ENCODE results near the gene IL17RA.

Gene IL17RA

DNA sequence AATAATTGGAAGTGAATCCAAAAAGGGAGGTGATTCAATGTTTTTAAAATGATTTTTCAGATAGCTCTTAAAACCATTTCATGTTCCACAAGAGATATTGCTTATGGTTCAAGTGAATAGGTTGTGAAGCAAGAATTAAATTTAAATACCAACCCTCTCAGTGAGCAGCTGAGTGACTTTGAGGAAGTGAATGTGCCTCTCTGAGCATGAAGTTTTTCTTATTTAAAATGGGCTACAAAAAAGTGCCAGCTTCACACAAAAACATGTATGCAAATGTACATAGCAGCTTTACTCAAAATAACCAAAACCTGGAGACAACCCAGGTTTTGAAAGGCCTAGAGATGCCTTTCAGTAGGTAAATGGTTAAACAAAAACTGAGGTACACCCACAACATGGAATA, 41.3 kb upstream of the IL17RA start:
- peaks cover 8% of the 10 kb centered on the region for H3K27me3 ChIP-seq (ENCODE audit: insufficient read depth, low read length, poor library complexity)
- H2AFZ ChIP-seq (ENCODE audit: low read depth, low read length), result no peak overlapping the region
- H3K9me3 ChIP-seq (ENCODE audit: insufficient read depth, low read length, severe bottlenecking), result no peaks in the 10 kb centered on the region
- H3K4me2 ChIP-seq (ENCODE audit: insufficient read depth, low read length), result no peak overlapping the region
- H3K4me1 ChIP-seq (ENCODE audit: insufficient read depth, low read length), result no peaks in the 10 kb centered on the region
- H3K36me3 ChIP-seq (ENCODE audit: insufficient read depth, low read length), result no peaks in the 10 kb centered on the region
- H3K9ac ChIP-seq (ENCODE audit: low read depth, low read length), result no peak overlapping the region
- no peak for ATAC-seq (ENCODE audit: insufficient read depth, low read depth)
- no peak overlapping the region for H3K27ac ChIP-seq (ENCODE audit: low read length)
- no peaks in the 10 kb centered on the region for H4K20me1 ChIP-seq (ENCODE audit: insufficient read depth, low read length)
- no peak for TF ChIP-seq EZH2 (IDR thresholded peaks at IDR 0.05; ENCODE audit: borderline replicate concordance, low read depth, low read length, severe bottlenecking)
- TF ChIP-seq, protein P1, sequence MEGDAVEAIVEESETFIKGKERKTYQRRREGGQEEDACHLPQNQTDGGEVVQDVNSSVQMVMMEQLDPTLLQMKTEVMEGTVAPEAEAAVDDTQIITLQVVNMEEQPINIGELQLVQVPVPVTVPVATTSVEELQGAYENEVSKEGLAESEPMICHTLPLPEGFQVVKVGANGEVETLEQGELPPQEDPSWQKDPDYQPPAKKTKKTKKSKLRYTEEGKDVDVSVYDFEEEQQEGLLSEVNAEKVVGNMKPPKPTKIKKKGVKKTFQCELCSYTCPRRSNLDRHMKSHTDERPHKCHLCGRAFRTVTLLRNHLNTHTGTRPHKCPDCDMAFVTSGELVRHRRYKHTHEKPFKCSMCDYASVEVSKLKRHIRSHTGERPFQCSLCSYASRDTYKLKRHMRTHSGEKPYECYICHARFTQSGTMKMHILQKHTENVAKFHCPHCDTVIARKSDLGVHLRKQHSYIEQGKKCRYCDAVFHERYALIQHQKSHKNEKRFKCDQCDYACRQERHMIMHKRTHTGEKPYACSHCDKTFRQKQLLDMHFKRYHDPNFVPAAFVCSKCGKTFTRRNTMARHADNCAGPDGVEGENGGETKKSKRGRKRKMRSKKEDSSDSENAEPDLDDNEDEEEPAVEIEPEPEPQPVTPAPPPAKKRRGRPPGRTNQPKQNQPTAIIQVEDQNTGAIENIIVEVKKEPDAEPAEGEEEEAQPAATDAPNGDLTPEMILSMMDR (IDR thresholded peaks at IDR 0.05; ENCODE audit: borderline replicate concordance, extremely low read depth, low read length, poor library complexity, severe bottlenecking), result no peak
- H3K79me2 ChIP-seq (ENCODE audit: insufficient read depth, low read length), result no peaks in the 10 kb centered on the region
- no peak for DNase-seq
- no peak overlapping the region for H3K4me3 ChIP-seq (ENCODE audit: low read depth in 1 of 2, low read length in 2 of 2)

GRCh38 chr22:17046566-17047348, 38.0 kb upstream of the IL17RA start:
- Histone ChIP-seq H3K27ac (ENCODE audit: low read length) (no peak overlapping the region), H3K4me1 (ENCODE audit: insufficient read depth, low read length) (no peaks in the 10 kb centered on the region), H3K4me3 (ENCODE audit: low read depth in 1 of 2, low read length in 2 of 2) (no peak overlapping the region), H4K20me1 (ENCODE audit: insufficient read depth, low read length) (no peaks in the 10 kb centered on the region), H3K9me3 (ENCODE audit: insufficient read depth, low read length, severe bottlenecking) (no peaks in the 10 kb centered on the region), H2AFZ (ENCODE audit: low read depth, low read length) (no peak overlapping the region), H3K79me2 (ENCODE audit: insufficient read depth, low read length) (no peaks in the 10 kb centered on the region), H3K27me3 (ENCODE audit: insufficient read depth, low read length, poor library complexity) (peaks cover 8% of the 10 kb centered on the region), H3K36me3 (ENCODE audit: insufficient read depth, low read length) (no peaks in the 10 kb centered on the region), H3K9ac (ENCODE audit: low read depth, low read length) (no peak overlapping the region), H3K4me2 (ENCODE audit: insufficient read depth, low read length) (no peak overlapping the region)
- no peak for DNase-seq
- no peak for TF ChIP-seq EZH2 (IDR thresholded peaks at IDR 0.05; ENCODE audit: borderline replicate concordance, low read depth, low read length, severe bottlenecking)
- TF ChIP-seq, protein P1 (IDR thresholded peaks at IDR 0.05; ENCODE audit: borderline replicate concordance, extremely low read depth, low read length, poor library complexity, severe bottlenecking), result no peak
- no peak for ATAC-seq (ENCODE audit: insufficient read depth, low read depth)

DNA sequence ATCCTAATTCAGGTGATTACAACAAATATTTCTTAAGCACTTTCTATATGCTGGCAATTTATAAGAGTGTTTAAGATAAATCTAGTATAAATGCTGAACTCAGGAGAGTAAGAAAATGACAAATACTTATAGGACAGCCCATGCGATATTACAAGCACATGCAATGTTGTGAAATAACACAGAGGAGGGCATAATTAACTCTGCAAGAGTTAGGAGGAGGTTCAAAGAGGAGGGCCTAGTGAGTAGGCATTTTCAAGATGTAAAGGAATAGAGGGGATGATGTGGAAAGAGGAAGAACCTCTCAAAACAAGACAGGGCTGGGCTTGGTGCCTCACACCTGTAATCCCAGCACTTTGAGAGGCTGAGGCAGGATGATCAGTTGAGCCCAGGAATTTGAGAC, 37.1 kb upstream of the IL17RA start:
- Histone ChIP-seq H4K20me1 (ENCODE audit: insufficient read depth, low read length) (no peaks in the 10 kb centered on the region), H3K27ac (ENCODE audit: low read length) (no peak overlapping the region), H3K27me3 (ENCODE audit: insufficient read depth, low read length, poor library complexity) (peaks cover 8% of the 10 kb centered on the region), H3K4me1 (ENCODE audit: insufficient read depth, low read length) (no peaks in the 10 kb centered on the region), H3K4me2 (ENCODE audit: insufficient read depth, low read length) (no peak overlapping the region), H3K79me2 (ENCODE audit: insufficient read depth, low read length) (no peaks in the 10 kb centered on the region), H3K9ac (ENCODE audit: low read depth, low read length) (no peak overlapping the region), H3K36me3 (ENCODE audit: insufficient read depth, low read length) (no peaks in the 10 kb centered on the region), H3K4me3 (ENCODE audit: low read depth in 1 of 2, low read length in 2 of 2) (no peak overlapping the region), H2AFZ (ENCODE audit: low read depth, low read length) (no peak overlapping the region), H3K9me3 (ENCODE audit: insufficient read depth, low read length, severe bottlenecking) (no peaks in the 10 kb centered on the region)
- TF ChIP-seq, protein P1 (IDR thresholded peaks at IDR 0.05; ENCODE audit: borderline replicate concordance, extremely low read depth, low read length, poor library complexity, severe bottlenecking), result no peak
- no peak for TF ChIP-seq EZH2 (IDR thresholded peaks at IDR 0.05; ENCODE audit: borderline replicate concordance, low read depth, low read length, severe bottlenecking)
- DNase-seq, result no peak
- ATAC-seq (ENCODE audit: insufficient read depth, low read depth), result no peak

Measured in DND-41 (cell line).